Bronchial epithelial cell (primary cell): Measurements from ENCODE around the gene CCR3. TPM values are rescaled to one million over a fixed set of nuclear protein-coding genes. Genes with fewer than 3 reads are reported as not detected.
A peak's percentile ranks its signal among the peaks of the same experiment; 100 is the strongest.

Experiments
- DNase-seq: peaks from one replicate; pipeline ENCODE4 v3.0.0-alpha.2; 2010; ENCODE audit warnings: low read depth
- FAIRE-seq: peaks from 2 replicates; lab custom pipeline; 2011; peaks lifted over from hg19 to GRCh38; lab: Jason Lieb, UNC
- H3K27me3 ChIP-seq: 2 replicates; pipeline ENCODE4 v1.5.1; 2011; ENCODE audit warnings: low read length; ENCODE audit not compliant: control insufficient read depth, insufficient read depth
- H3K36me3 ChIP-seq: 2 replicates; pipeline ENCODE4 v1.5.1; 2011; ENCODE audit warnings: low read length; ENCODE audit not compliant: control insufficient read depth, insufficient read depth
- H3K4me3 ChIP-seq: 2 replicates; pipeline ENCODE4 v1.5.1; 2011; ENCODE audit warnings: mild to moderate bottlenecking, low read depth, low read length, control low read depth
- total RNA-seq: library from RNA; depleted of rRNA; stranded (reverse); fragments of >200 nt; gene quantifications from 2 replicates; pipeline ENCODE4 v1.2.1, GENCODE V29; 2014
- TF ChIP-seq, protein P1 (sequence below): IDR thresholded peaks from 2 replicates; pipeline ENCODE4 v1.5.1; 2011; ENCODE audit warnings: mild to moderate bottlenecking, moderate library complexity, low read length, control low read depth, inconsistent platforms; ENCODE audit not compliant: insufficient read depth, severe bottlenecking

Gene CCR3
- total RNA-seq, 1 donor from 2014 or later = not detected

DNA sequence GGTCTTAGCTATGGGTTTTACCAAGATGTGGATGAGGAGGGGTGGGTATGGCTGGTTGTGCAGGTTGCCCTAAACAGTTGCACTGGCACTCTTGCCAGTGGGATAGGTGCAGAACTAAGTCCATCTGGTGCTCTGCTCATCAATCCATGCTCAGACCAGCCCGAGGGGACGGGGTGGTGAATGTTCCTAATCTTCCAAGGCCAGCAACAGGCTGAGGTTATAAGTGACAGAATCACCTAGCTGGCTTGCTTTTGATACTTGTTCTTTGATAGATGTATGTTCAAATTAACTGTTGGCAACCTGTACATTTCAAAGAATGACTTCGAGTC lies 58.2 kb downstream of the CCR3 start:
- TF ChIP-seq, protein P1, sequence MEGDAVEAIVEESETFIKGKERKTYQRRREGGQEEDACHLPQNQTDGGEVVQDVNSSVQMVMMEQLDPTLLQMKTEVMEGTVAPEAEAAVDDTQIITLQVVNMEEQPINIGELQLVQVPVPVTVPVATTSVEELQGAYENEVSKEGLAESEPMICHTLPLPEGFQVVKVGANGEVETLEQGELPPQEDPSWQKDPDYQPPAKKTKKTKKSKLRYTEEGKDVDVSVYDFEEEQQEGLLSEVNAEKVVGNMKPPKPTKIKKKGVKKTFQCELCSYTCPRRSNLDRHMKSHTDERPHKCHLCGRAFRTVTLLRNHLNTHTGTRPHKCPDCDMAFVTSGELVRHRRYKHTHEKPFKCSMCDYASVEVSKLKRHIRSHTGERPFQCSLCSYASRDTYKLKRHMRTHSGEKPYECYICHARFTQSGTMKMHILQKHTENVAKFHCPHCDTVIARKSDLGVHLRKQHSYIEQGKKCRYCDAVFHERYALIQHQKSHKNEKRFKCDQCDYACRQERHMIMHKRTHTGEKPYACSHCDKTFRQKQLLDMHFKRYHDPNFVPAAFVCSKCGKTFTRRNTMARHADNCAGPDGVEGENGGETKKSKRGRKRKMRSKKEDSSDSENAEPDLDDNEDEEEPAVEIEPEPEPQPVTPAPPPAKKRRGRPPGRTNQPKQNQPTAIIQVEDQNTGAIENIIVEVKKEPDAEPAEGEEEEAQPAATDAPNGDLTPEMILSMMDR = no peak
- Histone ChIP-seq H3K4me3 (no peak overlapping the region), H3K27me3 (peaks cover 2% of the 10 kb centered on the region), H3K36me3 (no peaks in the 10 kb centered on the region)
- FAIRE-seq = no peak
- DNase-seq = no peak

DNA sequence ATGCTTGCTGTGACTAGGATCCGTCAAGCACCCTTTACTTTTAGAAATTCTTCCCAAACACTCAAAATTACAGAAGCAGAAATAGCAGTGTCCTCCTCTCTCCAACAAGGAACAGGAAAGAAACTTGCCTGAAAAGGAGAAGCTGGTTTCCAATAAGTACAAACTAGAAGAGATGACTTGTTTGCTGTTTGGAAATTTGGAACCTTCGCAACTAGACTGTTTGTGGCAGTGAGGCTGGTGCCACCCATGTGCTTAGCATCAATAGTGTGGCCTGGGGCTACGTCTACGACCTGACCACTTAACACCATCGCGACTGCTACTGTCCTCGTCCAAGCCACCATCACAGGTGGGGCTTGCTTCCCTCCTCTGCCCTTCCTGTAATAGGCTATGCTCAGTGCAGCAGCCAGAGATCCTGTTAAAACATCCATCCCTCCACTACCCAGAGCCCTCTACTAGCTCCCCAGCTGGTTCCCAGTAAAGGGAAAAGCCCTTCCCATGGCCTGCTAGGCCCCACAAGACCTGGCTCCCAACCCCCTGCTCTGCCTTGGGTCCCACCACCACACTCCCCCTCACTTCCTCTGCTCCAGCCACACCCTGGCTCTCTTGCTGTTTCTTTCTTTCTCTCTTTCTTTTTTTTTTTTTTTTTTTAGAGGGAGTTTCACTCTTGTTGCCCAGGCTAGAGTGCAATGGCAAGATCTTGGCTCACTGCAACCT lies 59.0 kb downstream of the CCR3 start:
- TF ChIP-seq, protein P1 = no peak
- FAIRE-seq = no peak
- Histone ChIP-seq H3K36me3 (no peaks in the 10 kb centered on the region), H3K27me3 (peaks cover 2% of the 10 kb centered on the region), H3K4me3 (no peak overlapping the region)
- no peak for DNase-seq

DNA sequence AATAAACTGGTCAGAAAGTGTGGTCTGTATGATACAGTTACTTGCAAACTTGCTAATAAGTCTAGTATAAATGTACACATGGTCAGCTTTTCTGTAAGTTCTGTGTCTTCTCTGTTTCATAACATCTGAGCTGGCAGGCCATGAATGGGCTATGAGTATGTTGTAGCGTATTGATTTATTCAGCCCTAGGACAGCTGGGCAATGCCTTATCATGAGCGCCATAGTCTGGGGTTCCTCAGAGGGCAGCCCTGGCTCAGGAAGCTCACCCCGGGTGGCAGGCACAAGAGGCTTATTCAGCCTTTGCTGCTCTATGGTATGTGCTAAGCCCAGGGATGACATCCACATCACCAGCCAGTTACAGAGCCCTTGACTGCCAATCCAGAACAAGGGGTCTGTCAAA lies 61.0 kb downstream of the CCR3 start:
- Histone ChIP-seq H3K27me3 (peaks cover 2% of the 10 kb centered on the region), H3K4me3 (no peak overlapping the region), H3K36me3 (no peaks in the 10 kb centered on the region)
- TF ChIP-seq, protein P1 = no peak
- no peak for FAIRE-seq
- DNase-seq = no peak

DNA sequence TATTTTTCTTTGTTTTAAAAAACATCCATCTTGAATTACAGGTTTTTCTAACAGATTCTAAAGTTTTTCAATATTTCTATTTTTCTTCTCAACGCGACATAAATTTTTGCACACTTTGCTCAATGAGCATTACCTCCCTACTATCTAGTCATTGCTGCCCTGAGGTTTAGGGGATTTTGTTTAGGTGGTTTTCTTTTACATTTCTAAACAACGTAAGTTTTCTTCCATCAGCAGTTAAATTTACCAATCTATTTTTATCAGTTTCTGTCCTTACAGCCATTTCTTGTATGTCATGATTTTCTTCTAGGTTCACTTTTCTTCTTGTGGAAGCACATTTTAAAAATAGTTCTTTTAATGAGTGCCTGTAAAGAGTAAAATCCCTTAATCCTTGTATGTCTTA lies 62.5 kb downstream of the CCR3 start:
- FAIRE-seq (no peak), DNase-seq (no peak)
- TF ChIP-seq, protein P1 = no peak
- Histone ChIP-seq H3K27me3 (no peaks in the 10 kb centered on the region), H3K36me3 (no peaks in the 10 kb centered on the region), H3K4me3 (no peak overlapping the region)

DNA sequence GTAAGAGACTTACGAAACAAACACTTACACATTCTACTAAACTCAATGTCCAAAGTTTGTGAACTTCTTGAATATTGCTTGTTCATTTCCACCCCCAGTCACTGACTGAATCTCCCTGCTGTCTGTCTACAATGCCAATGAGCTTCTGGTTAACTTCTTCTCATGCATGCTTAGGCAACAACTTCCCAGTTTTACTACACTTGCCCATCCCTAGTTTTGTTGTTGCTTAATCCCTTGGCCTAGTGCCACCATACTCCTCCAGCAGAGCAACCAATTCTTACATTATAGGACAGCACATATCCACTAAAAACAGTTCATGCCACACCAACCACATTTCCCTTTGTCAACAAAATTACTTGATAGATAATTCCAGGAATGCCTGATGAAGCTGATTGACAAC lies 70.7 kb downstream of the CCR3 start:
- Histone ChIP-seq H3K36me3 (no peaks in the 10 kb centered on the region), H3K27me3 (peaks cover 1% of the 10 kb centered on the region), H3K4me3 (no peak overlapping the region)
- DNase-seq = peak; percentile 85
- peak; percentile 82 for FAIRE-seq
- TF ChIP-seq, protein P1 = no peak

DNA sequence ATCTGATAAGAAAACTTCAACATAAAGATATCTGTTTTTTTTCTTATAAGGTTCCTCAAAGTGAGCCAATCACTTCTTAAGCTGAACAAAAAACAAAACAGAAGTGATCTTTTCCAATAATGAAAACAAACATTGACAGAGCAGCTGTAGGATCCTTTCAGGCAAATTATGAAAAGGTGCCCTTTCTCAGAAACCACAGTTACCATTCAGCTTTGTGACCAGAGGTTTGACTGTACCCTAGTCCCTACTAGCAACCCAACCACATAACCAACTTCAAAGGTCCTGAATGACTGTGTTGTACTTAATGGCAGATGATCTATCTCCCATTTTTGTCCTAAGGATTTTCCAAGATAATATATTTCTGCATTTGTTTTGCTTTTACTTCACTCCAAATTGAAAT lies 72.3 kb downstream of the CCR3 start:
- Histone ChIP-seq H3K4me3 (no peak overlapping the region), H3K27me3 (peaks cover 1% of the 10 kb centered on the region), H3K36me3 (no peaks in the 10 kb centered on the region)
- TF ChIP-seq, protein P1 = no peak
- DNase-seq (no peak), FAIRE-seq (no peak)
